Activated CD4-positive, CD25-positive, alpha-beta regulatory T cell treated with anti-CD3 and anti-CD28 coated beads, Interleukin-2, amount 50 U/mL, for 24 hours (primary cell): Measurements from ENCODE around the gene TMEM72.

Experiments used
- ATAC-seq, 2 donors: fragments of 150-1000 bp; cut with Tn5 transposase; one replicate each; pipeline ENCODE4 v1.10.0; 2021; ENCODE audit warnings: mild to moderate bottlenecking in 1 of 2, moderate library complexity in 1 of 2

TMEM72 gene

DNA sequence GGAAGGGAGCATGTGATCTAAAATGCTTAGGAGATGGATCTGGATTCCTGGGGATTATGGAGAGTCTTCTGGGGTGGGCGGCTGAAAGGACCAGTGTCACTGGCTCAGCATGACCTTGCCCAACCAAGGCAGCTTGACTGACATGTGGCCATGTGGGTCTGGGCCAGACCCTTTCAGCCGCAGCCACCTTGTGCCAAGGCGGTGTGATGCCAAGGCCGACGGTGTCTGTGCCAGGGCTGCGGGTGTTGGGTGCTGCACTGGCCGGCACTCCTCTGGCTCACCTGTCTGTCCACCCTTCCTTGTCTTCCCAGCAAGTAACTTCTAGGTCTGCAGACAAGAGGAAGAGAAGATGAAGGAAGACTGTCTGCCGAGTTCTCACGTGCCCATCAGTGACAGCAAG is 58.7 kb downstream of the TMEM72 start:
- ATAC-seq, result no peak

DNA sequence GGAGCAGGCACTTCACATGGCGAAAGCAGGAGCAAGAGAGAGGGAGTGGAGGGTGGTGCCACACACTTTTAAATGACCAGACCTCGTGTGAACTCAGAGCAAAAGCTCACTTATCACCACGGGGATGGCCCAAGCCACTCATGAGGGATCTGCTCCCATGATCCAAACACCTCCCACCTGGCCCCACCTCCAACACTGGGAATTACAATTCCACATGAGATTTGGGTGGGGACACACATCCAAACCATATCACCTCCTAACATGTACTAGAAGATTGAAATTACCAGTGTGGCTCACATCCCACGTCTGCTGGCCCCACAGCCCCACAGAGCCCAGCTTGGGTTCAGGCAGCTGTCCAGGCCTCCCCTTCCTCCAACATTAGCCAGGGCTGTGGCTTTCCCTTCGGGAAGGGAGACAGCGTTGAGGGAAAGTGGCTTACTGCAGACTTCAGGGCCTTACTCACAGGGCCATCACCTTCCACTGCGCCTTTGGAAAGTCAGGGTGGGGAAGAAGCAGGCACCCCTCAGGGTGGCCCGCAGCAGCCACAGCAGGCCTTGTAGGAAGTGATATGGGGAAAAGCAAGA is 59.8 kb downstream of the TMEM72 start:
- ATAC-seq, result no peak

DNA sequence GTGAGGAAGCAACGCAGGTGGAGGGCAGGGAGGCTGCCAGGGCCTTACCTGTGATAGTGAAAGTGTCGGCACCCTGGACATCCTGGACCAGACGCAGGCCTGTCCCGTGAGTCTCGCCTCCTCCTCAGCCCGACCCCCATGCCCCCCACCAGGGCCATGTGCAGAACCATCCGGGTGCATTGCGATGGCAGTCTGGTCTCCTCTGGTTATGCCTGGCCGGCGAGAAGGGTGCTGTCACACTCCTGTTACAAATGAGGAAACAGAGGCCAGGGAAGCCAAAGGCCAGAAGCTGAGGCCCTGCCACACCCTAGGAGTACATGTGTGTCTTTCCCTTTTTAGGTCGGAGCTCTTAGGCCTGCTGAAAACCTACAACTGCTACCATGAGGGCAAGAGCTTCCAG is 60.3 kb downstream of the TMEM72 start:
- no peak for ATAC-seq

DNA sequence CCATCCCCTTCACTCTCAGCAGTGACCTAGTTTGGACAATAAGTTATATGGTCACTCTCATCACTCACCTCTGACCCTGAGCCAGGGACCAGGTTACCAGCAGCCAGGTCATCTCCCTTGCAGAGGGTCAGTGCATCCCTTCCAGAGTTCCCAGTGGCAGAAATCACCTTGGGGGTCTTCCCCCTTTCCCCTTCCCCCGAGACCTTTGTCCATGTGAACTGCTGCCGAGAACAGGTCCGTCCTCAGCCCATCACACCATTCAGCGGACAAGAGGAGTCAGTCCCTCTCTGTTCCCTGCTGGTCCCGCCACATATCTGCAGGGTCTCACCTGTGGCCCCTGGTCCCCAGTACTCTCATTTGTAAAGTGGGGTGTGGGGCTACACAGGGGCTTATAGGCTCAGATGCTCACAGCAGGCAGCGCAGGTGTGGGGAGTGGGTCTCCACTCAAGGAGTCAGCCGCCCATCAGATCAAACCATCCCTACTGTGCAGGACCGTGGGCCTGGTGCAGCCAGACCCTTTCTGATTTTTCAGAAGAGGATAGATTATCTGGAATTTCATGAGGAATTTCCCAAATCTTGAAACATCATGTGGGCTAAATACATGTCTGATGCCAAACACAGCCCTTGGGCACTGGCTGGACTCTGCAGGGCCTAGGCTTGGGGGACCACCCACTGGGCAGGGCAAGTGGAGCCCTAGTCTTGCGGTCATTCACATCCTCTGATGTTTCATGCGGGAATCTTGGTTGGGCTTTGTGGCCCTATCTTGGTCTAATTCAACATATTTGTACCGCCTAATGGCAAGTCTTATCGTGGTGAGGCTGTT is 61.0 kb downstream of the TMEM72 start:
- ATAC-seq, result no peak

DNA sequence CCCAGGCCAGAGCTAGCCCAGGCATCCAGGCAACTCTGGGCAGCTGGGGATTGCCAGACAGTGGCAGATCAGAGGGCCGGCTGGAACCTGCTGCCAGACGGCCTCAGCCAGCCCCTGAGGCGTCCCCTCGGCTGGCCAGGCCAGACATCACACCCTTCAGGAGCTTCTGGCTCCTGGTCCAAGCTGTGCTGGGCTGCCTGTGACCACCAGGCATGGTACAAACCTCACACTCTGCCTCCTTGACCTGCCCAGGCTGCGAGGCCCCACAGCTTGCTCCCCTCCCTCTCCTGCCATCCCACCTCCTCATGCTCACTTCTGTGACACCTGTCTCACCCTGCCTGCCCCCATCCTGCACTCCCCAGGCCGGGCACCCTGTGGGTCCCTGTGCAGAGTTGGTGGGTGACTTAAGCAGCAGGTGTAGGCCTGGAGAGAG is 61.8 kb downstream of the TMEM72 start:
- ATAC-seq, result no peak

DNA sequence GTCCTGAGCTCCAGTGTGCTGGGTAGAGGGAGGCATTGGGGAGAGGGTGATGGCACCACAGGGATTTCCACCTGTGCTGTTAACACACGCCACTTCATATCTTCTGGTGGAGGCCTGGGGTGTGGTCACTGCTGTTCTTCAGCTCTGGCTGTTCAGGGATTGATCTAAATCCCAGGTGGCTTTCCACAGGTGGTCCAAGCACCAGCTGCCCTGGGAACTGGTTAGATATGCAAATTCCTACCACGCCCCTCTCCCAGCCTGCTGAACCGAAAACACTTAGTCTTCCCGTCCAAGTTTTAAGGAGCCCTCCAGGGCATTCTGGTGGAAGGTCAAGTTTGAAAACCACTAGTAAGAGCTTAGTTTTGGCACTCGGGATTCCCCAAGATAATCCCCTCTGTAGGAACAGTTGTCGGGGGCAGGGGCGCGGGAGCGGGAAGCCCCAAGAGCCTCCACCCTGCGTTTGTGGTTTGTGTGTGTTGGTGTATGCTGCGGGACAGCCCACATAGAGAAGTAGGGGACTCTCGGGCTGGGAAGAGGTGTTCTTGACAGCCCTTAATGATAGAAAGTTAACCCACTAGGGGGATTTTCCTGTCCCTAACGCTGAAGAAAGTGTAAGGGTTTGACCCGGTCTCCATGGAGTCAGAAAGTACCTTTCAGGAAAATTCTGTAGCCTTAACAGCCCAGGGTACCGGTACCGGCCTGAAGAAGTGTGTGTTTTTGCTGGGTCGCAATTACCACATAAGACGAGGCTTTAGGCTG is 62.4 kb downstream of the TMEM72 start:
- ATAC-seq, result no peak

DNA sequence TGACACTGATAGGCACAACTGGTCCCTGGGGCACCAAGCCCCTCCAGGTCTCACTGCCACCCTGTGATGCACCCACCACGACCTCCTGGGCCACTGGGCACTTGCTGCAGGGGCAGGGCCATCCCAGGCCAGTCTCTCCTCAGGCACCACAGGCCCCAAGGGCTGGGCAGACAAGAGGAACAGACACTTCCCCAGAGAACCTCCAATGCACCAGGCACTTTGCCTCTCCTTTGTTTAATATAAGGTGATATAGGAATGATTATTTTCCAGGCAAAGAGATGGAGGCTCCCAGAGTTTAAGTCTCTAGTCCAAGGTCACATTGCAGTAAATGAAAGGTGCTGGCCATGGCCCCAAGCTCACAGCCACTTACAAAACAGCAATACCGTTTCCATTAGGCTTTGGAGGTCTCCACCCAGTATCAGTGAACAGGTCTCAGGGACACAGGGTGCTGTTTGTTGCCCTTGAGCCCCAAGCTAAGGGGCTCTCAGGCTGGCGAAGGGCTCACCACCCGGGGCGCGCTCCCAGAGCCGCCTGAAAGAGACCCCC is 63.0 kb downstream of the TMEM72 start:
- ATAC-seq, result no peak

DNA sequence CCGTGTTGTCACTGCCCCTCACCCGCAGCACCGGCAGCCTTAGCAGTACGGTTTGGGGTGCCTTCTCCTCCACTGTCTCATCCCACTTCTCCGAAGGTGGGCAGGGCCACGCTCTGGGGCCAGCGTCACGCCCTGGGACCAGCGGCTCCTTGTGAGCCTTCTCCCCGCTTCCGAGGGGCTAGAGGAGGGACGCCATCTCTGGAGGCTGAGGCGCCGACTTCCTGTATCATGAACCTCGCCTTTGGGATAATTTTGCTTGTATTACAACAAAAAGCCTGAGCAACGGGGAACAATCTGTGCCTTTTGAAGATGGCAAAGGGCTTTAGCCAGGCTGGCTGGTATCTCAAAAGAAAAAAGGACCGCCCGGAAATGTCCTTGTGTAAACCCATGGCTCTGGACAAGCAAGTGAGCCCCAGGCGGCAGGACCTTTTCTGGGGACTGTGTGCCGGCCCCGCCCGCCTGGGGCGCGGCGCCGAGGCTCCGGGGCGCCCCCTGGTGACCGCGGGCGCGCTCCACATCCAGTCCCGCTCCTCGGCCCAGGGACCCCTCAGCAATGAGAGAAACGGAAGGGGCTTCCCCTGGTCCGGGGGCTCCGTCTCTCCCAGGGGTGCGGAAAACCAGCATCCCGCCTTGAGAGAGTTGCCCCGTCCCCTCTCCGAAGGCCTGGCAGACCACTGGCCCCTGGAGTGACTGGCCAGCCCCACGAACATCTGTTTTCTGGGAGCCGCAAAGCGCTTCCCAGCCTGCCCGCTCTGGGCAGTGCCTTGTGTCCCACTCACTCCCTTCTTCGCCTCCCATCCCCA is 63.7 kb downstream of the TMEM72 start:
- ATAC-seq, result peak; percentile 89 to 94

DNA sequence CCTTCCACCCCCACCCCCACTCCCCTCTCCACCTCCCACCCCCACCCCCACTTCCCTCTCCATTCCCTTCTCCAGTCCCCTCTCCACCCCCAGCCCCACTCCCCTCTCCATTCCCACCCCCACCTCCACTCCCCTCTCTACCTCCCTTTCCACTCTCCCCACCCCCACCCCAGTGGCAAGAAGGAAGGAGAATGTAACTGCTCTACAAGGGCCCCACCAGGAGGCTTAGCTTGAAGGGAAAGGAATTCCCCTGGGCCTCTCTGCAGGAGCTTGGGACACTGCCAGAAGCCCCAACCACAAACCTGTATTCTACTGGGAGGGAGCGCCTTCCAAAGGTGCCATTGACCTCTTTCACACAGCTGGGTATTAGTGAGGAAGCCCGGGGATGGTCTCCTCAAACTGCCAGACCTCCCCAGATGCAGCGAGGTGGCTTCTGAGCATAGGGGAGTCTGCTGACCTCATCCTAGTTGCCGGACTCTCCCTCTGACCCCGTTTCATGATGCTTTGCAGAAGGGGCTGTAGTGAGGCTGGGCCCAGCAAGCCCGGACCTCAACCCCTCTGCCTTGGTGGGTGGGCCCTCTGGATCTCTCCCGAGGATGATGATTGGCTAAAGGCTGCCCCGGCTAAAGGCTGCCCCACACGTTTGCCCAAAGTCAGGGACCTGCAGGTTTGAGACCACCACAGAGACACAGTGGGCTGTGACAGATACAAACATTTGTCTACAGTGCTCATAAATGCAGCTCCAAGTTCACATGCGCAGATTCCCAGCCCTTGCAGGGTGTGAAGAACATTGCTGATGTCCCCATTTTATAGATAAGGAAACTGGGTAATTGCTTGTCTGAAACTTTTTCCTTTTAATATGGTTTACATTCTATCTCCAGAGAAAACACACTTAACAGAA is 64.5 kb downstream of the TMEM72 start:
- ATAC-seq, result no peak

DNA sequence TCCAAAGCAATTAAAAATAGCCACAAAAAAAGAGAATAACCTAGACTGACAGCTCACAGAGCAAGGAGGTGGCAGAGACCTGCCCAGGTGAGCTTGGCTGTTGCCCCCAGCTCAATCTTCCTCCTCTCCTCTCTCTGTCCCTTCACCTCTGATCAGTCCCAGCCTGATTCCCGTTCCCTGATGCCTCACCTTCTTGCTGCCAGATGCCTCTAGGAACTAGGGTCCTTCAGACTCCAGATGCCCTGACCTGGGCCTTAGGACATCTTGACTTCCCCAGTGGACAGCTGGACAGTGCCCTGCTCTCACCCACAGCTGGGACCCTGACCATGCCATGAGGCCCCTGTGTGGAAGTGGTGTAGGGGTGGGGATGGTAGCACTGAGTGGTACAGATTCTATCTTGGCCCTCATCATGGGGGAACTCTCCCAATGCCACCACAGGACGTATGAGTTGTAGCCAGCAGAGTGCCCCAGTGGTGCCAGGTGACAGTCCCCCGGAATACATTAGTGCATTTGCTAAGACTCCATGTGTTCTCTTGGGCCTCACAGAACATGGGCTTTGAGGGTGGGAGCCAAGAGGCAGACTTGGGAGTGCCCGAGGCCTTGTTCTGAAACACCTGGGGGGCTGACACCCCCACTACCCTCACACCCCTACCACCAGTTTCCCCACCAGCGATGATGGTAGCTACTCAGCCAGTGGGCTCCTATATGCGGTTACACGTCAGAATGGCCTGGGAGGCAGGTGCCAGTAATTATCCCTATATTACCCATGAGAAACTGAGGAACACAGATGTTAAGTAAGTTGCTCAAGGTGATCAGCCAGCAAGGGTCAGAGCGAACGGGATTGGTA is 65.4 kb downstream of the TMEM72 start:
- no peak for ATAC-seq

DNA sequence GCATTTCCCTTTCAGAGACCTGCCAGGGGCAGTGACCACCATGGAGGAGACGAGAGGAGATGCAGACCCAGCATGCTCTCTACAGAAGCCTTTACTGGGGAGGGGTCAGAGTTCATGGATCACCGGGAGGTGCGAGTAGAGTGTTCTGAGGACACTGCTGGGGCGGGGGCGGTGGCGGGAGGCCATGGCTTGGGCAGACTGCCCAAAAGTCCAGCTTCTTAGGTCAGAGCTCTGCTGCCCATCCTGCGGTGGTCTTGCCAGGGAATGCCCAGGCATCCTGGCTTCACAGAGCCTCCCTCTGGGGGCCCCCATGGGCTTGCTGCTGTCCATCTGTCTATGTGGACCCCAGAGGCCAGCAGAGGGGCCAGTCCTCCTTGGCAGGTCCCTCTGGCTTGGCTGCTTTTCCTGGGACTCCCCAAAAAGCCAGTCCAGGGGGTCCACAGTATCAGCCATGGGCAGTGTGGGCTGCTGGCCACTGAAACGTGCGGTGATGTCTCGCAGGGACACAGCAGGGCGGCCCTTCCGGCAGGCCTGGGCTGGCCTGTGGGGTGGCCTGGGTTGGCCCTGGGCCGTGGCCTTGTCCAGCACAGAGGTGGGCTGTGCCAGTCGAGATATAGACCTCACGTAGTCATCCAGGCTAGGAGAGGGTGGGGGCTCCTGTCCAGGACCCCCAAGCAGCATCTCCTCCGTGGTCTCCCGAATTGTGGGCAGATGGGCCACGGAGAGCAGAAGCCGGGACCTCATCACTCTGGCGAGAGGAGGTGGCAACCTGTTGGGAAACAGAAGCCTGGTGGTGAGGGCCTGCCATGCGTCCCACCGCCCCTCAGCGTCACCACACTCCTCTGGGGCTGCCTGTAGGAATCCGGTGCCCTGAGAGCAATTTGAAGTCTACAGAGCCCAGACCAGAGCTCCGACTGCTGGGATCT is 66.4 kb downstream of the TMEM72 start:
- no peak for ATAC-seq

DNA sequence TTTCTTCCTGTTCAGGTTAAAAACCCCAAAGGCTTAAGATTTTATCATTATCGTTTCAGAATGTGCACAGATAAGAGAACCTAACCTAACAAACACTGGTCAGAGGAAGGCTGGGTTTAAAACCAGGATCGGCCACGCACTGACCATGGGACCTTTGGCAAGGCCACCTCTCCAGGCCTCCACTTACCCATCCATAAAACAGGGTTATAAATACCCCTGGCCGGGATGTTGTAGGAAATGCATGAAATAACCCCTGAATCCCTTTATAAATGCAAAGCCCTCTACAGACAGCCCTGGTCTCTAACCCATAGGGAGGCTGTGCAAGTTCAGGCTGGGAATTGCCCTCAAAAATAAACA is 67.1 kb downstream of the TMEM72 start:
- no peak for ATAC-seq

DNA sequence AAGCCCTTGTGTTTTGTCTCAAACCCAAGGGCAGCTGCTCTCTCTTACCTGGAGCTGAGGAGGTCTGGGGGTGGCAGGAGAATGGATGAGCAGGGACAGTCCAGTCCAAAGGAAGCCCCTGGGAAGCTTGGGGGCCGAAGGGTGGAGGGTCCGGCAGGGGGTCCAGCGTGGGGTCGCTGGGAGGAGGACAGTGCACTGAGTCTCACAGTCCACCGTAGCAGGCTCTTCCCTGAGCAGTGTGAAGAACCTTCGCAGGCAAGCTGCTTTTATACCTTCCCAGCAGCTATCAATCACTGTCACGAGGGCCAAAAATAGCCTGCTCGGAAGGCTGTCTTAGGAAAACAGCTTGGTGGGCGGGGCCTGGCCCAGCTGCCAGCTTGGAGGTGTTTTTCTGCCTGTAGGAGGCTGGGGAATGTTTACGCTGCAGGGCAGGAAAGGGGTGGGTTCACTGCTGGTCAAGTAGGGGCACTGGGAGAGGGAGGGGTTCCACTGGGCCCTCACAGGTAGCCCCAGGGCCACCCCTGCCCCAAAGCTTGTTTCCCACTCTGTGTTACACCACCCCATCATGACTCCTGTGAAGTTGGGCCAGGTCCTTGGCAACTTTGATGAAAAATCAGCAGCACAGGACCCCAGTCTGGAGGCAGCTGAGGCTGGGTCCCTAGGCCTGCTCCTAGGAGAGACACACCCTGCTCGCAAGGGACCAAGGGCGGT is 67.6 kb downstream of the TMEM72 start, which contains the start of gene DEPP1:
DEPP1 (minus strand) TSS at position 240 of the 711 bp plus-strand sequence. CDS start 779 bp downstream, outside the sequence.
- no peak for ATAC-seq

DNA sequence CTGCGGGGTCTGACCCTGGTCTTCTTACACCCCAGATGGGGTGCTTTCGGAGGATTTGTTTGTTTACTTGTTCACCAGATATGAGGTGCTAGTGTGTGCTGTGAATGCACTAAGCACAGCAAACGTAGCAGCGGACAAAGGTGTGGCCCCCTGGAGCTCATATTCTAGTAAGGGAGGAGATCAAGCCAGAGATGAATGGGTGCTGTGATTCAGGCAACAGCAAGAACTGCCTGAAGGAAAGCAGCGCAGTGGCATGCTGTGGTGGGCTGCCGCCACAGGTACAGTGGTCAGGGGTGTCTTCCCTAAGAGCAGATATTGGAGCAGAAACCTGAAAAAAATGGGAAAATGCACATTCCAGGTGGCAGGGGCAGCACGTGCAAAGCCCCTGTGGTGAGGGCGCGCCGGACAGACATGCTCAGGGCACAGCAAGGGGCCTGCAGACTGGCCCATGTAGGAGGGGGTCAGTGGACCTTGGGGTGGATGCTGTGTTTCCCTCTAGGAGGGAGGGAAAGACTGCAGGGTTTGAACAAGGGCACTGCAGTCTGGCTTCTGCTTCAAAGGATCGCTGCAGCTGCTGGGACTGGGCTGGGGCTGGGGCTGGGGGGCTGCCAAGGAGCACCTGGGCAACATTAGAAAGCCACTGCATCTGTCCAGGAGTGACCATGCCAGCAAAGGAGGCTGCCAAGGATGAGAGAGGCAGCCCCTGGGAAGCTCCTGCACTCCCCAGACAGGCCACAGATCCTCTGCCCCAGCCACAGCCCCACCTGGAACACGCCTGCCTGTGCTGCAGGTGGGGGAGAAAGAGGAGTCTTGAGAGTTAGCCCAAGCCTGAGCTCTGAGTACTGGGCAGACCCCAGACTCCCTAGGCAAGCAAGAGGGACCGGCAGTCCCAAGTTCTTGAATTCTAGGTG is 68.4 kb downstream of the TMEM72 start:
- ATAC-seq, result no peak

DNA sequence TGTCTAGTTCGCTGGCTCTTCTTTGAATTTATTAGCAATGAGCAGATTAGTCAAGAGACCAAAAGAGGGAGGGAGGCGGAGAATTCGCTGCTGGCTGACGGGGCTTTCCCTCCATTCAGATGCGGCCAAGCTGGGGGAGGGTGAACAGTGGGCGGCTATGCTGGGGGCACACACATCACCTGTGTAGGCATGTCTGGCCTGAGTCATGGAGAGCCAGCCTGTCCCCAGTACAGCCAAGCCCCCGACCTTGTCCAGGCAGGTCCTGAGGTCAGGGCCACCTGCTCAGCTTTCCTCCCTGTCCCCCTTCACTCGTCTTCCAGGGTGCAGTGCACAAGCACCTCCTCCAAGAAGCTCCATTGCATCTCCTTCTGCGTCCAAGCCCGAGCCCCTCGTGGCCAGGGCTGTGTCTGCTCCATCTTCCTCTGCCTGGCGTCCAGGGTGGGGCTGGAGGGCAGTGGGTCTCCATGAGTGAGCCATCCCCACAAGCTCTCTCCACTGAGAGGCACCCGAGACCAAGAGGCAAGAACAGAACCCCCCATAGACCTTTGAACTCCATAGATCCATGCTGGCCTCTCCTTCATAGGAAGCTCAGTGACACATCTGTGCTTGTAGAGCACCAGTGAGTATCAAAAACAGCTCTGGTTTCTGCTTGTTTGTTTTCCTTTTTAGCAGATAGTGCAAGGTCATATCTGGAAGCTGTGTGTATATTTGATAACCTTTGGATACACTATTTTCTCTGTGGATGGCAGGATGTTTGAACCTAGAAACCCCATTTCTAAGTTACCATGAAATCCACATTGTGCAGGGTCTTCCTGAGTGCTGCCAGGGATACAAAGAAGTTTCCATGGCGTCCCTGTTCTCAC is 69.4 kb downstream of the TMEM72 start:
- peak in 1 of 2 donors; percentile 30 for ATAC-seq
